DOHH2 (cell line): ENCODE results near the gene PROB1.

Source experiments
- H3F3A ChIP-seq: fragments of 200-600 bp; sonication (generic), shearing (Covaris generic); 2 replicates; pipeline ENCODE4 v1.6.0; 2016; ENCODE audit warnings: antibody characterized with exemption, mild to moderate bottlenecking; ENCODE audit not compliant: control insufficient read depth, insufficient read depth
- H3K27ac ChIP-seq: fragments of 200-600 bp; sonication (generic); 2 replicates; pipeline ENCODE4 v1.5.1; 2014; ENCODE audit warnings: low read depth, mild to moderate bottlenecking, low read length, moderate library complexity
- H3K27me3 ChIP-seq: fragments of 200-600 bp; sonication (generic); 2 replicates; pipeline ENCODE4 v1.6.1; 2014; ENCODE audit warnings: mild to moderate bottlenecking, low read length, mixed read lengths; ENCODE audit not compliant: control insufficient read depth
- H3K36me3 ChIP-seq: fragments of 200-600 bp; sonication (generic); 2 replicates; pipeline ENCODE4 v1.6.1; 2014; ENCODE audit warnings: mild to moderate bottlenecking, low read length, moderate library complexity, mixed read lengths; ENCODE audit not compliant: control insufficient read depth
- H3K4me1 ChIP-seq: fragments of 200-600 bp; sonication (generic); 2 replicates; pipeline ENCODE4 v1.6.1; 2014; ENCODE audit warnings: mild to moderate bottlenecking, low read length, mixed read lengths; ENCODE audit not compliant: control insufficient read depth
- H3K4me2 ChIP-seq: fragments of 200-600 bp; sonication (generic); 2 replicates; pipeline ENCODE4 v1.6.0; 2014; ENCODE audit warnings: mild to moderate bottlenecking, low read length, moderate library complexity
- H3K4me3 ChIP-seq: fragments of 200-600 bp; sonication (generic); 2 replicates; pipeline ENCODE4 v1.5.1; 2014; ENCODE audit warnings: mild to moderate bottlenecking, low read length, mixed read lengths
- H3K79me2 ChIP-seq: fragments of 200-600 bp; sonication (generic); 2 replicates; pipeline ENCODE4 v1.6.1; 2014; ENCODE audit warnings: mild to moderate bottlenecking, low read length, mixed read lengths; ENCODE audit not compliant: control insufficient read depth
- H3K9me2 ChIP-seq: fragments of 200-600 bp; sonication (generic); replicated peaks from 2 replicates; pipeline ENCODE4 v1.6.1; 2014; ENCODE audit warnings: mild to moderate bottlenecking, low read length, mixed read lengths; ENCODE audit not compliant: control insufficient read depth
- H3K9me3 ChIP-seq: fragments of 200-600 bp; sonication (generic); 2 replicates; pipeline ENCODE4 v1.6.1; 2014; ENCODE audit warnings: antibody characterized with exemption, low read length, mixed read lengths; ENCODE audit not compliant: control insufficient read depth, insufficient read depth
- H4K20me1 ChIP-seq: fragments of 200-600 bp; sonication (generic); 2 replicates; pipeline ENCODE4 v1.6.0; 2014; ENCODE audit warnings: low read depth, mild to moderate bottlenecking, antibody characterized with exemption, low read length, moderate library complexity; ENCODE audit not compliant: control insufficient read depth, insufficient read depth
- EZH2phosphoT487 ChIP-seq: fragments of 200-600 bp; sonication (generic); IDR thresholded peaks from 2 replicates; pipeline ENCODE4 v1.6.1; 2017; ENCODE audit warnings: borderline replicate concordance, mild to moderate bottlenecking, antibody characterized with exemption, low read length, moderate library complexity, mixed read lengths
- TF ChIP-seq, protein P1 (sequence below): fragments of 200-600 bp; sonication (generic); IDR thresholded peaks from one replicate; pipeline ENCODE4 v1.5.1; 2014; ENCODE audit warnings: antibody characterized with exemption, mild to moderate bottlenecking, low read depth, low read length; ENCODE audit not compliant: poor library complexity, severe bottlenecking

The PROB1 gene

DNA sequence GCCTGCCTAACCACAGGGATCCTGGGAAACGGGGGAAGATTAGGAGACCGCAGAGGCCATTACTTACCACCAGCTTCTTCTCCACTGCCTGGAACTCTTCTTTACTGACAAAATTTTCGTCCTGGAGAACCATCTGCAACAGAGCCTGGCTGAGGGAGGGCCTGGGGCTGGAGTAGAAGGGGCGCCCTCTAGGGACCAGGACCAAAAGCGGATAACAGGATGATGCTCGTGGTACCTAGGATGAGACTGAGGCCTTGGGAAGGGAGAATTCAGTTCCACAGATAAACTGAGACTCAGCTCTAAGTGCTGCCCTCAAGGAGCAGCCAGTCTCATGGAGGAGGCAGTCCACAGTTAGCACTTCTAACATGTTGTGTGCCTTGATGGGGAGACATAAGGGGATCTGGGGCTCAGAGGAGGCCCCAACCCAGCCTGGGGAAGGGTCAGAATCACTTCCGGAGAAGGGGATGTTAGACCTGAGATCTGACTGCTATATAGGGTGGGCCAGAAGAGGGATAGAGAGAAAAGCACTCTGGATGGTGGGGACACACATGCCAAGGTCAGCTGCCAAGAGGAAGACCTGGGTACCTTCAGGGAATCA, 7.8 kb upstream of the PROB1 start:
- Histone ChIP-seq H3K36me3 (no peaks in the 10 kb centered on the region), H3K9me3 (no peaks in the 10 kb centered on the region), H3K27me3 (no peaks in the 10 kb centered on the region), H3F3A (peaks cover 10% of the 10 kb centered on the region), H3K4me1 (peaks cover 35% of the 10 kb centered on the region), H3K9me2 (no peaks in the 10 kb centered on the region), H3K27ac (no peak overlapping the region), H3K79me2 (no peaks in the 10 kb centered on the region), H3K4me2 (peak overlapping the region; percentile 74), H3K4me3 (peak overlapping the region; percentile 77), H4K20me1 (no peaks in the 10 kb centered on the region)
- TF ChIP-seq, protein P1, sequence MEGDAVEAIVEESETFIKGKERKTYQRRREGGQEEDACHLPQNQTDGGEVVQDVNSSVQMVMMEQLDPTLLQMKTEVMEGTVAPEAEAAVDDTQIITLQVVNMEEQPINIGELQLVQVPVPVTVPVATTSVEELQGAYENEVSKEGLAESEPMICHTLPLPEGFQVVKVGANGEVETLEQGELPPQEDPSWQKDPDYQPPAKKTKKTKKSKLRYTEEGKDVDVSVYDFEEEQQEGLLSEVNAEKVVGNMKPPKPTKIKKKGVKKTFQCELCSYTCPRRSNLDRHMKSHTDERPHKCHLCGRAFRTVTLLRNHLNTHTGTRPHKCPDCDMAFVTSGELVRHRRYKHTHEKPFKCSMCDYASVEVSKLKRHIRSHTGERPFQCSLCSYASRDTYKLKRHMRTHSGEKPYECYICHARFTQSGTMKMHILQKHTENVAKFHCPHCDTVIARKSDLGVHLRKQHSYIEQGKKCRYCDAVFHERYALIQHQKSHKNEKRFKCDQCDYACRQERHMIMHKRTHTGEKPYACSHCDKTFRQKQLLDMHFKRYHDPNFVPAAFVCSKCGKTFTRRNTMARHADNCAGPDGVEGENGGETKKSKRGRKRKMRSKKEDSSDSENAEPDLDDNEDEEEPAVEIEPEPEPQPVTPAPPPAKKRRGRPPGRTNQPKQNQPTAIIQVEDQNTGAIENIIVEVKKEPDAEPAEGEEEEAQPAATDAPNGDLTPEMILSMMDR = peak; percentile 87
- no peak for TF ChIP-seq EZH2phosphoT487

DNA sequence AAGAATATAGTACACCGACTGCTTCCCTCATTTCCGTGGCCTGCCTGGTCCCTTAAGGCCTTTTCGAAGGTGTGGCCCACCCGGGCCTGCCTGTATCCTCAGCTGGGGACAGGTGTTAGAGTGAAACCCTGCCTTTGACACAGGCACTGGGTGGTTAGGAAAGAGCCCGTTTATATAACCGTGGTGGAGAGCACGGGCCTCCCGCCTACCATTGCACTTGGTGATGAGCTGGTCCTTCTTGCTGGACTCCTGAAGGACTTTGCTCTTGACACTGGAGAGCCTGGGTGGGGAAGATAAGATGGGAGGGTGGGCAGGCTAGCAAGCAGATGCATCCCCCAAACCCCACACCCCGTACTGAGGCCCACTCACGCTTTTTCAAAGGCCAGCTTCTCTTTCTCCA, 6.6 kb upstream of the PROB1 start:
- Histone ChIP-seq H3K27me3 (no peaks in the 10 kb centered on the region), H3K27ac (no peak overlapping the region), H3K79me2 (no peaks in the 10 kb centered on the region), H3K9me2 (no peaks in the 10 kb centered on the region), H3F3A (peaks cover 10% of the 10 kb centered on the region), H3K36me3 (peaks cover 5% of the 10 kb centered on the region), H3K9me3 (no peaks in the 10 kb centered on the region), H3K4me1 (peaks cover 32% of the 10 kb centered on the region), H4K20me1 (no peaks in the 10 kb centered on the region), H3K4me3 (no peak overlapping the region), H3K4me2 (no peak overlapping the region)
- TF ChIP-seq EZH2phosphoT487 = no peak
- TF ChIP-seq, protein P1 = no peak

DNA sequence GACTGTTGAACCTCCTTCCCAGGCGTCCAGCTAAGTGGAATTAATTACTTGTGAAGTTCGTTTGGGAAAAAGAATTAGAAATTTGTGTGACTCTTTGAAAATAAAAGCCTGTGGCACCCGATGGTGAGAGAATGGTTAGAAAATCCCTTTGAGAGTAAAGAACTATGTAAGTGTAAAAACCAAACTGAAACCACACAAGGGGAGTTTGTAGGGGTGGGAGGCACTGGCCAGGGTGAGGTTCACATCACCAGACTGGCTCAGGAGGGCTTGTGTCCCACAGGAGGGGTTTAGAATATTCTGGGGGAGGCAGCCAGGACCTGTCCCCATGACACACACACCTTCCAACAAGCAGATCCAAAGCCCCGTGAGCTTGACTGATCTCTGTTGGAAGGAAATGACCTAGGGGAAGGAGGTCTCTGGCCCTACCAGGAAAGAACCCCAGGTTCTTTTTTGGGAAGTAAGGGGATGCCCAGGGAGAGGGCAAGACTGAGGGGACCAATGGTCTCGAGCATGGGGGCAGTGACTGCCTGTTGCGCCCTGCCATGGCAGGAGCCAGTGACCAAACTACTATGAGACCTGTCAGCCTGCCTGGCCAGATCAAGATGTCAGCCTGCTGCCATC, 4.7 kb upstream of the PROB1 start:
- peaks cover 24% of the 10 kb centered on the region for H3K36me3 ChIP-seq
- H3K9me2 ChIP-seq = no peaks in the 10 kb centered on the region
- peaks cover 17% of the 10 kb centered on the region for H3K79me2 ChIP-seq
- no peak overlapping the region for H3K4me2 ChIP-seq
- H3F3A ChIP-seq = peaks cover 10% of the 10 kb centered on the region
- H4K20me1 ChIP-seq = no peaks in the 10 kb centered on the region
- no peak overlapping the region for H3K4me3 ChIP-seq
- H3K27me3 ChIP-seq = no peaks in the 10 kb centered on the region
- no peaks in the 10 kb centered on the region for H3K9me3 ChIP-seq
- TF ChIP-seq, protein P1 = no peak
- no peak for TF ChIP-seq EZH2phosphoT487
- no peak overlapping the region for H3K27ac ChIP-seq
- H3K4me1 ChIP-seq = peaks cover 45% of the 10 kb centered on the region
